ENCODE data around the gene INIP. TPM values are rescaled to one million over a fixed set of nuclear protein-coding genes. Genes with fewer than 3 reads are reported as not detected.

INIP gene
- total RNA-seq, 1 experiment from 2014 or later: 24.5 TPM

DNA sequence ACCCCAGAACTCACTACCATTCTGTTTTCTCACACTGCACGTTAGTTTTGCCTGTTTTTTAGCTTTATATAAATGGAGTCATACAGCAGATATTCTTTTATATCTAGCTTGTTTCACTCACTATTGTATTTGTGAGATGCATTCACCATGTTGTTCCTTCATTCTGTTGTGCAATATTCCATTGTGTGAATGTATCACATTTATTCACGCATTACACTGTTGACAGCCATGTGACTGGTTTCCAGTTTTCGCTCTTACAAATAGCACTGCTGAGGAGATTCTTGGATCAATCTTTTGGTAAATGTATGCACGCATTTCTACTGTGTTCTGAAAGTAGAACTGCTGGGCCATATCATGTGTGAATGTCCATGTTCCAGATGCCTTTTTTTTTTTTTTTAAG lies 26.3 kb upstream of the INIP start:
- Histone ChIP-seq H4K8ac (replicated peaks; ENCODE audit: insufficient read length, low read depth, low read length) (no peak overlapping the region), H2BK15ac (ENCODE audit: low read depth, low read length) (no peak overlapping the region), H3K14ac (ENCODE audit: insufficient read depth, low read length) (no peak overlapping the region), H2AFZ (ENCODE audit: low read length) (no peak overlapping the region), H2BK12ac (ENCODE audit: insufficient read length, low read depth, low read length) (no peak overlapping the region), H2BK120ac (ENCODE audit: low read depth, low read length, poor library complexity, severe bottlenecking) (no peak overlapping the region), H4K91ac (ENCODE audit: insufficient read length, low read depth, low read length) (no peak overlapping the region), H3K23ac (ENCODE audit: insufficient read length, low read depth, low read length) (no peak overlapping the region), H3K27me3 (ENCODE audit: insufficient read depth, low read length) (no peaks in the 10 kb centered on the region), H4K20me1 (ENCODE audit: control insufficient read depth, insufficient read depth, insufficient read length) (no peaks in the 10 kb centered on the region), H2BK5ac (ENCODE audit: insufficient read length, low read length) (no peak overlapping the region), H3K4ac (ENCODE audit: low read depth, low read length) (no peak overlapping the region), H3K79me1 (ENCODE audit: insufficient read depth, low read depth, low read length, poor library complexity, severe bottlenecking) (no peaks in the 10 kb centered on the region), H3K9me3 (ENCODE audit: control insufficient read depth, low read depth, low read length) (no peaks in the 10 kb centered on the region), H3K18ac (ENCODE audit: insufficient read length, low read depth, low read length) (no peak overlapping the region), H3K27ac (ENCODE audit: insufficient read length, low read depth, low read length) (no peak overlapping the region), H3T11ph (ENCODE audit: low read length) (no peak overlapping the region), H3K9ac (ENCODE audit: extremely low read depth, insufficient read length, low read length) (no peak overlapping the region), H3K4me2 (ENCODE audit: insufficient read depth, insufficient read length, low read length) (no peak overlapping the region), H3K4me1 (ENCODE audit: insufficient read depth, low read length) (peaks cover 3% of the 10 kb centered on the region; the same call in 1 of the 2 replicates), H4K5ac (ENCODE audit: insufficient read length, low read depth, low read length) (no peak overlapping the region), H3K56ac (ENCODE audit: insufficient read length, low read depth, low read length) (no peak overlapping the region), H3K79me2 (ENCODE audit: insufficient read depth, low read length) (no peaks in the 10 kb centered on the region), H2BK20ac (ENCODE audit: low read depth, low read length, poor library complexity, severe bottlenecking) (no peak overlapping the region), H3K23me2 (ENCODE audit: insufficient read length, low read depth, low read length, poor library complexity, severe bottlenecking) (no peaks in the 10 kb centered on the region), H2AK5ac (ENCODE audit: insufficient read length, low read length) (no peak overlapping the region)
- Mint-ChIP-seq H3K27ac (no peak overlapping the region), H3K9me3 (no peaks in the 10 kb centered on the region; a peak in 2 of 5 replicates), H3K4me3 (no peak overlapping the region), H3K27me3 (ENCODE audit: low read depth) (peaks cover 2% of the 10 kb centered on the region), H3K4me1 (peaks cover 6 to 10% of the 10 kb centered on the region in 2 experiments), H3K36me3 (ENCODE audit: insufficient read depth in 1 of 3, low read depth in 3 of 3) (no peaks in the 10 kb centered on the region)
- TF ChIP-seq, protein P1, sequence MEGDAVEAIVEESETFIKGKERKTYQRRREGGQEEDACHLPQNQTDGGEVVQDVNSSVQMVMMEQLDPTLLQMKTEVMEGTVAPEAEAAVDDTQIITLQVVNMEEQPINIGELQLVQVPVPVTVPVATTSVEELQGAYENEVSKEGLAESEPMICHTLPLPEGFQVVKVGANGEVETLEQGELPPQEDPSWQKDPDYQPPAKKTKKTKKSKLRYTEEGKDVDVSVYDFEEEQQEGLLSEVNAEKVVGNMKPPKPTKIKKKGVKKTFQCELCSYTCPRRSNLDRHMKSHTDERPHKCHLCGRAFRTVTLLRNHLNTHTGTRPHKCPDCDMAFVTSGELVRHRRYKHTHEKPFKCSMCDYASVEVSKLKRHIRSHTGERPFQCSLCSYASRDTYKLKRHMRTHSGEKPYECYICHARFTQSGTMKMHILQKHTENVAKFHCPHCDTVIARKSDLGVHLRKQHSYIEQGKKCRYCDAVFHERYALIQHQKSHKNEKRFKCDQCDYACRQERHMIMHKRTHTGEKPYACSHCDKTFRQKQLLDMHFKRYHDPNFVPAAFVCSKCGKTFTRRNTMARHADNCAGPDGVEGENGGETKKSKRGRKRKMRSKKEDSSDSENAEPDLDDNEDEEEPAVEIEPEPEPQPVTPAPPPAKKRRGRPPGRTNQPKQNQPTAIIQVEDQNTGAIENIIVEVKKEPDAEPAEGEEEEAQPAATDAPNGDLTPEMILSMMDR (conservative IDR thresholded peaks at IDR 0.05): no peak
- no peak for DNase-seq
- WGBS (ENCODE audit: extremely low coverage, insufficient read length, low lambda C conversion rate): no CpG with 5 or more reads among the region's 4 CpGs

Data from H9 (cell line).